Measurements from ENCODE around the gene LRRC23. TPM values are rescaled to one million over a fixed set of nuclear protein-coding genes. Genes with fewer than 3 reads are reported as not detected.

LRRC23 gene
- total RNA-seq, 2 donors from 2014 or later: 8.6 to 11.3 TPM

DNA sequence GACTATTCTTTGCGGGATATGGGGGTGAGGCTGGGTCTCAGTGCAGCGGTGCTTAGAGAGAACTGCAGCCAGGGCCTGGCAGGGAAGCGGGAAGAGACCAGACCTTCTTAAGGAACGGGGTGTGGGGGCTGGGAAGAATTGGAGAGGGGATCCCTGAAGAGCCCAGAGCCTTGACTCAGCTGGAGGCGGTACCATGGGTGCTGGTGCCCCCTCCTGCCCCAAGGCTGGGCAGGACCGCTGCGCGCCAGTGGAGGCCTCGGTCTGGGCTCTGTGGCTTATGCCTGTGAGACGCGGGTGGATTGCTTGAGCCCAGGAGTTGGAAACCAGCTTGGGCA is 37.7 kb downstream of the LRRC23 start:
- Mint-ChIP-seq H3K4me3 (peak overlapping the region; percentile 77 to 92), H3K27ac (no peak overlapping the region), H3K9me3 (no peaks in the 10 kb centered on the region), H3K36me3 (ENCODE audit: insufficient read depth in 2 of 2) (peaks cover 4 to 6% of the 10 kb centered on the region in 2 donors), H3K4me1 (ENCODE audit: low read depth) (peaks cover 63% of the 10 kb centered on the region), H3K27me3 (ENCODE audit: low read depth) (no peaks in the 10 kb centered on the region)
- no peak for ATAC-seq (replicated peaks in 1 of 2)
- no peak for DNase-seq

DNA sequence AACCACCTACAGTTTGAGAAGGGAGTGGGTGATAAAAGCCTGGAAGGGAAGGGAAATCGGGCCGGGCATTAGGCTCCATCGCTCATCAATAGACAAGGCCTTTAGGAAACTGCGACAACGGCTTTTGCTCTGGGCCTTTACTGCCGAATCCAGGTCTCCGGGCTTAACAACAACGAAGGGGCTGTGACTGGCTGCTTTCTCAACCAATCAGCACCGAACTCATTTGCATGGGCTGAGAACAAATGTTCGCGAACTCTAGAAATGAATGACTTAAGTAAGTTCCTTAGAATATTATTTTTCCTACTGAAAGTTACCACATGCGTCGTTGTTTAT is 38.7 kb downstream of the LRRC23 start:
- DNase-seq: peak; percentile 80 to 86
- H3K36me3 Mint-ChIP-seq (ENCODE audit: insufficient read depth in 2 of 2): peaks cover 4 to 6% of the 10 kb centered on the region in 2 donors
- no peaks in the 10 kb centered on the region for H3K9me3 Mint-ChIP-seq
- peaks cover 68% of the 10 kb centered on the region for H3K4me1 Mint-ChIP-seq (ENCODE audit: low read depth)
- H3K4me3 Mint-ChIP-seq: peak overlapping the region; percentile 77 to 92
- ATAC-seq (replicated peaks in 1 of 2): peak; percentile 35
- H3K27ac Mint-ChIP-seq: peak overlapping the region; percentile 100
- no peaks in the 10 kb centered on the region for H3K27me3 Mint-ChIP-seq (ENCODE audit: low read depth)

DNA sequence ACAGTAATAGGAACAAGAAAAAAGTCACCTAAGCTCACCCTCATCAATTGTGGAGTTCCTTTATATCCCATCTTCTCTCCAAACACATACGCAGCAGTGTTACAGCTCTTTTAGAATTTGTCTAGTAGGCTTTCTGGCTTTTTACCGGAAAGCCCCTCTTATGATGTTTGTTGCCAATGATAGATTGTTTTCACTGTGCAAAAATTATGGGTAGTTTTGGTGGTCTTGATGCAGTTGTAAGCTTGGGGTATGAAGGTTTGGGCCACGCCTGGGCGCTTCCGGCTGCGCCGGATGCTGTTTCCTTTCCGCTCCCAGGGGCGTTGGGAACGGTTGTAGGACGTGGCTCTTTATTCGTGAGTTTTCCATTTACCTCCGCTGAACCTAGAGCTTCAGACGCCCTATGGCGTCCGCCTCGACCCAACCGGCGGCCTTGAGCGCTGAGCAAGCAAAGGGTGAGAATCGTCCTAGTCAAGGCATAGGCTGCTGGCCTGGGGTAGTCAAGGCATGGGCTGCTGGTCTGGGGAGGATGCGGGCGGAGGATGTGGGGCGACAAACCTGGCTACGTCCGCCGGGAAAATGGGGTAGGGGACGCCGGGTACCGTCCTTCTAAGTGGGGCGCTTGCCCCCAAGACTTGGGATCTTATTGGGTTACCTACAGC is 39.2 kb downstream of the LRRC23 start, which contains the start of the genes C12orf57 and RNU7-1:
Gene C12orf57, plus strand, starts transcription at position 301 of the 659 bp plus-strand sequence. Its CDS starts 100 bp downstream, at position 401.
Gene RNU7-1, plus strand, starts transcription at position 95 of the 659 bp plus-strand sequence.
- Mint-ChIP-seq H3K9me3 (no peaks in the 10 kb centered on the region), H3K4me1 (ENCODE audit: low read depth) (peaks cover 69% of the 10 kb centered on the region), H3K4me3 (peak within 1 kb of the TSS; percentile 77 to 92), H3K27me3 (ENCODE audit: low read depth) (no peaks in the 10 kb centered on the region), H3K36me3 (ENCODE audit: insufficient read depth in 2 of 2) (peaks cover 4 to 6% of the 10 kb centered on the region in 2 donors), H3K27ac (peak within 1 kb of the TSS; percentile 100)
- ATAC-seq (replicated peaks in 1 of 2): peak; percentile 72 to 76
- peak in 1 of 2 donors; percentile 95 for DNase-seq

DNA sequence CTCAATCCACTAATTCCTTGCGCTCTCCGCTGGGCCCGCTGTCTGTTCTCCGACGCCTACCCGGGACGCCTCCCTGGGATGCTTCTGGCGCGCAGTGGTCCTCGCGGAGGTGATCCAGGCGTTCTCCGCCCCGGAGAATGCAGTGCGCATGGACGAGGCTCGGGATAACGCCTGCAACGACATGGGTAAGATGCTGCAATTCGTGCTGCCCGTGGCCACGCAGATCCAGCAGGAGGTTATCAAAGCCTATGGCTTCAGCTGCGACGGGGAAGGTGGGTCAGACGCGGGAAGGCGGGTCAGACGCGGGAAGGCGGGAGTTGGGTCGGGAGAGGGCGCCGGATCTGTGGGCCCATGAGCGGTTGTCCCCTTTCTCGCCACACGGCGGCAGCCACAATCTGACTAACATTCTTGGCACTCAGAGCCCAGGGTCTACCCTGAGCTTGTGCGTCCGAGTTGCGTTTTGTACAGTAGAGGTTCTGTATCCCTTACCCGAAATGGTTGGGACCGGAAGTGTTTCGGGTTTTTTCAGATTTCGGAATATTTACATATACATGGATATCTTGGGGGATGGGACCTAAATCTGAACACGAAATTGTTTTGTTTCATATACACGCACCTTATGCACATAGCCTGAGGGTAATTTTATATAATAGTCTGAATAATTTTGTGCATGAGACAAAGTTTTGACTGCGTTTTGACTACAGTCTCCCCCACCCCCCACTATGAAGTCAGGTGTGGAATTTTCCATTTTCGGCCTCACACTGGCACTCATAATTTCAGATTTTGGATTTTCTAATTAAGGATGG is 40.0 kb downstream of the LRRC23 start:
- DNase-seq (peak; percentile 92 to 96), ATAC-seq (replicated peaks in 1 of 2) (peak; percentile 57 to 61)
- Mint-ChIP-seq H3K27ac (peak overlapping the region; percentile 100), H3K9me3 (no peaks in the 10 kb centered on the region), H3K36me3 (ENCODE audit: insufficient read depth in 2 of 2) (peaks cover 0 to 6% of the 10 kb centered on the region in 2 donors), H3K4me1 (ENCODE audit: low read depth) (peaks cover 69% of the 10 kb centered on the region), H3K27me3 (ENCODE audit: low read depth) (no peaks in the 10 kb centered on the region), H3K4me3 (peak overlapping the region; percentile 77 to 92)

DNA sequence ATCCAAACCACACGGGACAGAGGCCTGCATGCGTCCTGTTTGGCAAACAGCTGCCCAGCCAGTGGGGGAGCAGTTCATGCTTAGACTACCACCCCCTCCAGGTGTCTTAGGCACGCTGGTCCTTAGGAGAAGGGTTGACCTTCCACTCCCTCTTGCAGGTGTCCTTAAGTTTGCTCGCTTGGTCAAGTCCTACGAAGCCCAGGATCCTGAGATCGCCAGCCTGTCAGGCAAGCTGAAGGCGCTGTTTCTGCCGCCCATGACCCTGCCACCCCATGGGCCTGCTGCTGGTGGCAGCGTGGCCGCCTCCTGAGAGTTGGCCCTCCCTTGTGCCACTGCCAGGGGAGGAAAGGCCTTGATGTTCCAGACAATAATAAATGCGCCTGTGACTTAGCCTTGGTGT is 41.0 kb downstream of the LRRC23 start:
- peaks cover 0 to 6% of the 10 kb centered on the region in 2 donors for H3K36me3 Mint-ChIP-seq (ENCODE audit: insufficient read depth in 2 of 2)
- H3K4me3 Mint-ChIP-seq: peak overlapping the region; percentile 77 to 92
- no peak for DNase-seq
- no peak for ATAC-seq (replicated peaks in 1 of 2)
- H3K4me1 Mint-ChIP-seq (ENCODE audit: low read depth): peaks cover 76% of the 10 kb centered on the region
- H3K27me3 Mint-ChIP-seq (ENCODE audit: low read depth): no peaks in the 10 kb centered on the region
- H3K27ac Mint-ChIP-seq: peak overlapping the region; percentile 100
- no peaks in the 10 kb centered on the region for H3K9me3 Mint-ChIP-seq

GRCh38 chr12:6946033-6946919 is 41.7 kb downstream of the LRRC23 start:
- Mint-ChIP-seq H3K36me3 (ENCODE audit: insufficient read depth in 2 of 2) (peaks cover 0 to 6% of the 10 kb centered on the region in 2 donors), H3K4me1 (ENCODE audit: low read depth) (peaks cover 79% of the 10 kb centered on the region), H3K9me3 (no peaks in the 10 kb centered on the region), H3K27me3 (ENCODE audit: low read depth) (no peaks in the 10 kb centered on the region), H3K4me3 (peak overlapping the region; percentile 77 to 92), H3K27ac (peak overlapping the region; percentile 100)
- peak in 1 of 2 donors; percentile 2 for ATAC-seq (replicated peaks in 1 of 2)
- DNase-seq: peak; percentile 62 to 69

- H3K9me3 Mint-ChIP-seq: no peaks in the 10 kb centered on the region
- peak overlapping the region; percentile 77 to 92 for H3K4me3 Mint-ChIP-seq
- H3K27ac Mint-ChIP-seq: peak overlapping the region; percentile 80
- ATAC-seq (replicated peaks in 1 of 2): no peak
- peaks cover 79% of the 10 kb centered on the region for H3K4me1 Mint-ChIP-seq (ENCODE audit: low read depth)
- DNase-seq: no peak
- no peaks in the 10 kb centered on the region for H3K27me3 Mint-ChIP-seq (ENCODE audit: low read depth)
- H3K36me3 Mint-ChIP-seq (ENCODE audit: insufficient read depth in 2 of 2): peaks cover 2 to 6% of the 10 kb centered on the region in 2 donors
These were observed 42.3 kb downstream of the LRRC23 start for GRCh38 chr12:6946920-6947374.

GRCh38 chr12:6947615-6948014 is 43.0 kb downstream of the LRRC23 start:
- ATAC-seq (replicated peaks in 1 of 2) (no peak), DNase-seq (no peak)
- peak overlapping the region; percentile 77 to 92 for H3K4me3 Mint-ChIP-seq
- peaks cover 7 to 10% of the 10 kb centered on the region in 2 donors for H3K36me3 Mint-ChIP-seq (ENCODE audit: insufficient read depth in 2 of 2)
- H3K4me1 Mint-ChIP-seq (ENCODE audit: low read depth): peaks cover 72% of the 10 kb centered on the region
- H3K27ac Mint-ChIP-seq: peak overlapping the region; percentile 80
- no peaks in the 10 kb centered on the region for H3K27me3 Mint-ChIP-seq (ENCODE audit: low read depth)
- no peaks in the 10 kb centered on the region for H3K9me3 Mint-ChIP-seq

GRCh38 chr12:6948873-6949594 is 44.4 kb downstream of the LRRC23 start:
- ATAC-seq (replicated peaks in 1 of 2) (no peak), DNase-seq (peak in 1 of 2 donors; percentile 42)
- Mint-ChIP-seq H3K27me3 (ENCODE audit: low read depth) (no peaks in the 10 kb centered on the region), H3K4me3 (peak overlapping the region; percentile 77 to 92), H3K27ac (peak overlapping the region; percentile 88), H3K4me1 (ENCODE audit: low read depth) (peaks cover 70% of the 10 kb centered on the region), H3K9me3 (no peaks in the 10 kb centered on the region), H3K36me3 (ENCODE audit: insufficient read depth in 2 of 2) (peaks cover 9 to 12% of the 10 kb centered on the region in 2 donors)

DNA sequence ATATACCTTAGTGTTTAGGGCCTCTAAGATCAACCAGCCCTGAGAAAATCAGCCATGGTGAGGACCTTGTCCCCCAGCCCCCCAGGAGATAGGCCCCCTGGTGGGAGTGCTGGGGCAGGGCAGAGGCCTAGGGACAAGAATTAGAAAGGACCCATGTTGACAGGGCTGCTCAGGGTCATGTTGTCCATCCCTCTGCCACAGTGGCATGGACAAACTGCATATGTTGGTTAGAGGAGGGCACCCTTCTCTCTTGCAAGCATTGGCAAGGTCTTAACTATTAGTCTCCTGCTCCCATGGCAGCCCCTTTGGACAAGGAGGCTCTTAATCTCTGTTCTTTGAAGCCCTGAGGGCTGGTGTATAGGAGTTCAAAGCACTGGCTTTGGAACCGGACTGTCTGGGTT is 45.8 kb downstream of the LRRC23 start:
- Mint-ChIP-seq H3K9me3 (no peaks in the 10 kb centered on the region), H3K4me3 (peak overlapping the region; percentile 77 to 92), H3K27ac (peak overlapping the region; percentile 96), H3K4me1 (ENCODE audit: low read depth) (peaks cover 78% of the 10 kb centered on the region), H3K36me3 (ENCODE audit: insufficient read depth in 2 of 2) (peaks cover 11 to 12% of the 10 kb centered on the region in 2 donors), H3K27me3 (ENCODE audit: low read depth) (no peaks in the 10 kb centered on the region)
- DNase-seq (peak; percentile 62 to 69), ATAC-seq (replicated peaks in 1 of 2) (peak; percentile 12 to 25)

GRCh38 chr12:6950811-6951540 is 46.4 kb downstream of the LRRC23 start, which contains the start of gene PTPN6:
TSS of gene PTPN6 (plus strand) at chr12:6951356. CDS start at chr12:6951513, 157 bp downstream.
- Mint-ChIP-seq H3K27me3 (ENCODE audit: low read depth) (no peaks in the 10 kb centered on the region), H3K27ac (peak within 1 kb of the TSS; percentile 96), H3K4me1 (ENCODE audit: low read depth) (peaks cover 78% of the 10 kb centered on the region), H3K9me3 (no peaks in the 10 kb centered on the region), H3K36me3 (ENCODE audit: insufficient read depth in 2 of 2) (peaks cover 11 to 15% of the 10 kb centered on the region in 2 donors), H3K4me3 (peak within 1 kb of the TSS; percentile 77 to 92)
- ATAC-seq (replicated peaks in 1 of 2) (peak; percentile 28 to 37), DNase-seq (peak; percentile 69 to 72)
